Gastroesophageal sphincter (tissue), 2 donors: ENCODE results near the gene ARRB1.

Experiments
- EP300 ChIP-seq: sonication (generic); formaldehyde crosslinking; IDR thresholded peaks from one replicate; pipeline ENCODE4 v1.6.1; 2017; ENCODE audit warnings: antibody characterized with exemption, mild to moderate bottlenecking
- POLR2AphosphoS5 ChIP-seq: sonication (generic); formaldehyde crosslinking; IDR thresholded peaks from one replicate; pipeline ENCODE4 v1.6.1; 2017; ENCODE audit warnings: antibody characterized with exemption

DNA sequence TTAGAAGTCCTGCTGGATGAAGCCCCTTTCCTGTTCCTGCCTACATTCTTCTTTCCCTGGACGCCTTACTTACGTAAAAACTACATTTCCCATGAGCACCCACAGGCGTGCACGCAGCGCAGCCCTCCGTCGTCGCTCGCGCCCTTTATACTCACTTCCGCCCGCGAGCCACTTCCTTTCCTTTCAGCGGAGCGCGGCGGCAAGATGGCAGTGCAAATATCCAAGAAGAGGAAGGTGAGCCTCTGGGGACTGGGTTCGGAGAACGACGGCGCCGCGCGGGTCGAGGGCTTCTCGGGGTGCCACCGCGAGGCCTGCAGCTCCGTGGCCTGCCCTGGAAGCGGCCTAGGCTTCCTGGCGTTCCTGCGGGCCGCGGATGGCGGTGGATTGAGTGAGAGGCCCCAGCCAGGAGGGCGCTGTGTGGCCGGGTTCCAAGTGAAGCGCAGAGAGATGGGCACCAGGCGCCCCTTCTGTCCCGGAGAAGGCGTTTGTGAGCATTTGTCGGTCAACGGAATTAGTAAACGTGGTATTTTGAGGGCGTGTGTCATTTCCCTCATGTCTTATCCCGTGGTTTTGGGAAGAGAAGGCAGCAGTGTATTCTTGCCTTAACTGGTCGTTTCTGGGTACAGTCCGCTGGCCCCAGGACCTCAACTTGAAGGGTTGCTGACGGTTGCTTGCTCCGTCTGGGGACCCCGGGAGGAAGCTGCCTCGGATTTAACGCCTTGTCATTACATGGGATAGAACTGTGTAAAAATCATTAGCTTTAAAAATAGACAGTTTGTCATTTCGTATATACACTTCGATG is 48.1 kb upstream of the ARRB1 start, which contains the start of gene RPS3:
- TF ChIP-seq POLR2AphosphoS5 (peak; percentile 98), EP300 (no peak)
